HFF-Myc (cell line): ENCODE results near the gene CCDC85C.

Experiments
- DNase-seq: peaks from one replicate; pipeline ENCODE4 v3.0.0-alpha.2; 2011; ENCODE audit warnings: low read depth; ENCODE audit errors: extremely low read depth
- H3K4me3 ChIP-seq: replicated peaks from 2 replicates; pipeline ENCODE4 v1.5.1; 2011; ENCODE audit warnings: low read depth, mild to moderate bottlenecking, control low read depth, low read length
- TF ChIP-seq, protein P1 (sequence below): IDR thresholded peaks from 2 replicates; pipeline ENCODE4 v1.5.1; 2012; ENCODE audit warnings: mild to moderate bottlenecking, low read depth, low read length, control low read depth; ENCODE audit errors: missing control alignments

CCDC85C gene

GRCh38 chr14:99497894-99498293, 106.1 kb downstream of the CCDC85C start:
- TF ChIP-seq, protein P1, sequence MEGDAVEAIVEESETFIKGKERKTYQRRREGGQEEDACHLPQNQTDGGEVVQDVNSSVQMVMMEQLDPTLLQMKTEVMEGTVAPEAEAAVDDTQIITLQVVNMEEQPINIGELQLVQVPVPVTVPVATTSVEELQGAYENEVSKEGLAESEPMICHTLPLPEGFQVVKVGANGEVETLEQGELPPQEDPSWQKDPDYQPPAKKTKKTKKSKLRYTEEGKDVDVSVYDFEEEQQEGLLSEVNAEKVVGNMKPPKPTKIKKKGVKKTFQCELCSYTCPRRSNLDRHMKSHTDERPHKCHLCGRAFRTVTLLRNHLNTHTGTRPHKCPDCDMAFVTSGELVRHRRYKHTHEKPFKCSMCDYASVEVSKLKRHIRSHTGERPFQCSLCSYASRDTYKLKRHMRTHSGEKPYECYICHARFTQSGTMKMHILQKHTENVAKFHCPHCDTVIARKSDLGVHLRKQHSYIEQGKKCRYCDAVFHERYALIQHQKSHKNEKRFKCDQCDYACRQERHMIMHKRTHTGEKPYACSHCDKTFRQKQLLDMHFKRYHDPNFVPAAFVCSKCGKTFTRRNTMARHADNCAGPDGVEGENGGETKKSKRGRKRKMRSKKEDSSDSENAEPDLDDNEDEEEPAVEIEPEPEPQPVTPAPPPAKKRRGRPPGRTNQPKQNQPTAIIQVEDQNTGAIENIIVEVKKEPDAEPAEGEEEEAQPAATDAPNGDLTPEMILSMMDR = no peak
- no peak for DNase-seq

GRCh38 chr14:99497341-99497740, 106.7 kb downstream of the CCDC85C start:
- DNase-seq = no peak
- TF ChIP-seq, protein P1 = no peak
- H3K4me3 ChIP-seq = no peak overlapping the region

More at GRCh38 chr14:99497894-99498293, 106.1 kb downstream of the CCDC85C start:
- no peak overlapping the region for H3K4me3 ChIP-seq

DNA sequence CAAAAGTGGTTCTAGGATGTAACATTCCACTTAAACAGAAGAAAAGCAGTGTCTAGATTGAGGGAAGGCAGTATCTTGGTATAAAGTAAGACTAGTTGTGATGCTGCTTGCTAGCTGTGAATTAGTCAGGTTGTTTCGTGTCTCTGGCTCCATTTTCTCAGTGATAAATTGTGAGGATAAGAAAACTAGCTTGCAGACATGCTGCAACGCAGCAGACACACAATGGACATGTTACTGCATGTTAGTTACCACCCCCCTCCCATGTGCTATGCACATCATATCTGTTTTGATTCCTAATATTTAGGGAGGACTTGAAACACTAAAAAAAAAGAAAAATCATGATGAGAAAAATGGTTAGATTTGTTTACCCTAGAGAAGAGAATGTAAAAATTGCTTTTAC, 119.9 kb downstream of the CCDC85C start:
- H3K4me3 ChIP-seq = no peak overlapping the region
- TF ChIP-seq, protein P1 = no peak
- DNase-seq = no peak

GRCh38 chr14:99481745-99482099, 122.3 kb downstream of the CCDC85C start:
- no peak for DNase-seq
- peak overlapping the region; percentile 97 for H3K4me3 ChIP-seq
- TF ChIP-seq, protein P1 = no peak

DNA sequence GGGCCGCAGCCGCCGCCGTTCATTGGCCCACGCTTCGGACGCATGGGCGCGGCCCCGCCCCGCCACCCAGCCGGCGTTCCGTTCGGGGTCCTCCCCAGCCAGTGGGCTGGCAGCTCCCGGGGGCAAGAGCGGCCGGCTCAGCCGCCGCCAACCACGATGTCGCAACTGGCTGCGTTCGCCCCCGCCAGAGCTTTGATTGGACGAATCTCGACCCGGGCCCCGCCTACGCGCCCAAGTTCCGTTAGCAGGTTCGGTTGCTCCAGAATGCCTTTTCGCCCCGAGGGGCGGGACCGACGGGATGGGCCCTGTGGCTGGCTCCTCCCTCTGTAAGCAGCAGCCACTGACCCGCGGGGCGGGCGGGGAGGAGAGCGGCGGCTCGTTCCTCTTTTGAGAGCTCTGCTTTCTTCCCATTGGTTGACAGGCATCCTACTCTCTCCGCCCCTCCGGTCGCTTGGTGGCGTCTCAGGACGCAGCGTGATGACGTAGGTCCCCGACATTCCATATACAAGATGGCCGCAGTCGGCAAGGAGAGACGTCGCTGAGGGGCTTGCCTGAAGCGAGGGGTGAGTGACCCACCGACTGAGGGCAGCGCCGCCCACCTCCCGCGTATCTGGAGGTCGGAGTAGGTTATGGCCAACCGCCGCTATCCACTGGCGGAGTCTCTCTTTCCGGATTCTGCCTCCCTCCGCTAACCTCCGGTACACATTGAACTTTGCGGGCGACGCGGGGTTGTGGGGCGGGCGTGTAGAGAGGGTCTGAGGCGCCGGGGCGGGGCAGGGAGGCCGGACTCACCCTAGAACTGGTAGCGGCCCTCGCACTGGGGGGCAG, 122.9 kb downstream of the CCDC85C start, which contains the start of gene CCNK:
Gene CCNK (plus strand): TSS at position 493 of the 828 bp plus-strand sequence. CDS start 11,269 bp downstream, outside the sequence.
- TF ChIP-seq, protein P1 = no peak
- peak within 1 kb of the TSS; percentile 97 for H3K4me3 ChIP-seq
- DNase-seq = peak; percentile 98

DNA sequence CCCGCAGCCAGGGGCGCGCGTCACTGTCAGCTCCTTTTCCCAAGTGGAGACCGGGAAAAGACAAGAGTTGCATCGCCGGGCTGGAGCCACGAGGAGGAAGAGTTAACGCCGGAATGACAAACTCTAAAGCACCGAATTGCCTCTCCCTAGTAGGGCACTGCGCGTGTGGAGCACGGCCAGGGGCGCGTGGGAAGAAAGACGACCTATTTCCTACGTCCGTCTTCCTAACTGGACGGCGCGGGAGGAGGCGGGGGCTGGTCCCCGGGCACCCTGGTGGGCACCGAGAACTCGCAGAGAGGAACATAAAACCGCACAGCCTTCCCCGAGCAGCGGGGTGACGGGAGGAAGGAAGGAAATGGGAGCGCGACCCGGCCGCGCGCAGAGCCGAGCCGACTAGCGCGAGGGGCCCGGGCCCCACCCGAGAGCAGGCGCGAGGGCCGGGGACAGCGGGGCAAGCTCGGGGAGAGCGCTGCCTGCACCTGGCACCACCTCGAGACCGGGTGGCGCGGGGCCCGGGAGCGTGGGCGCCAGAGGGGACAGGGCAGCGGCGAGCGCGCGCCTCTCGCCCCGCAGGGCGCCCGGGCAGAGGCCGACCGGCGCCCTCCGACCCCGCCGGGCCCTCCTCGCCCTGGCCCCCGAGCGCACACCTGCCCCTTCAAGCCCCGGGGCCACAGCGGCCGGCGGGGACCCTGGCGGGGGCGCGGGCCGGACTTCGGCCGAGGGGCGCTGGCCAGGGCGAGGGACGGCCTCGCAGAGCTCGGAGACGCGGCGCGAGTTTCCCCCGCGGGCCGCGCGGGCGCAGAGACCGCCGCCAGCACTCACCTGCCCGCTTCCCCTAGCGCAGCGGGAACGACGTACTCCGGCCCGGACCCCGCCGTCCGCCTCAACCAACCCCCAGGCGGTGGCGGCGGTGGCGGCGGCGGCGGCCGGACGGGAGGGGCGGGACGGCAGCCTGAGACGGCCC, 123.8 kb downstream of the CCDC85C start, which contains the start of gene SETD3:
Gene SETD3 (minus strand): TSS at position 954 of the 964 bp plus-strand sequence. CDS start 15,054 bp downstream, outside the sequence.
- TF ChIP-seq, protein P1 = peak; percentile 15
- H3K4me3 ChIP-seq = peak within 1 kb of the TSS; percentile 97
- no peak for DNase-seq
